ENCODE data around the gene PDCD7.
"Not testable (repeated sequence)": the region's sequence is repeated elsewhere in the genome, so short reads cannot be mapped to it uniquely, and the experiment has no call there.

GRCh38 chr15:65181582-65182353 is 48.2 kb upstream of the PDCD7 start:
- not testable (repeated sequence) for TF ChIP-seq POLR2A, CTCF (IDR thresholded peaks at IDR 0.05)
